WI38 (cell line): ENCODE measurements around the gene NCR2.
A peak's percentile ranks its signal among the peaks of the same experiment; 100 is the strongest.

Experiments
- H3K4me3 ChIP-seq: 2 replicates; pipeline ENCODE4 v1.5.1; 2011; ENCODE audit warnings: low read depth, mild to moderate bottlenecking, control low read depth, low read length
- CTCF ChIP-seq: IDR thresholded peaks from 2 replicates; pipeline ENCODE4 v1.5.1; 2012; ENCODE audit warnings: low read depth, mild to moderate bottlenecking, control low read depth, low read length

NCR2 gene

DNA sequence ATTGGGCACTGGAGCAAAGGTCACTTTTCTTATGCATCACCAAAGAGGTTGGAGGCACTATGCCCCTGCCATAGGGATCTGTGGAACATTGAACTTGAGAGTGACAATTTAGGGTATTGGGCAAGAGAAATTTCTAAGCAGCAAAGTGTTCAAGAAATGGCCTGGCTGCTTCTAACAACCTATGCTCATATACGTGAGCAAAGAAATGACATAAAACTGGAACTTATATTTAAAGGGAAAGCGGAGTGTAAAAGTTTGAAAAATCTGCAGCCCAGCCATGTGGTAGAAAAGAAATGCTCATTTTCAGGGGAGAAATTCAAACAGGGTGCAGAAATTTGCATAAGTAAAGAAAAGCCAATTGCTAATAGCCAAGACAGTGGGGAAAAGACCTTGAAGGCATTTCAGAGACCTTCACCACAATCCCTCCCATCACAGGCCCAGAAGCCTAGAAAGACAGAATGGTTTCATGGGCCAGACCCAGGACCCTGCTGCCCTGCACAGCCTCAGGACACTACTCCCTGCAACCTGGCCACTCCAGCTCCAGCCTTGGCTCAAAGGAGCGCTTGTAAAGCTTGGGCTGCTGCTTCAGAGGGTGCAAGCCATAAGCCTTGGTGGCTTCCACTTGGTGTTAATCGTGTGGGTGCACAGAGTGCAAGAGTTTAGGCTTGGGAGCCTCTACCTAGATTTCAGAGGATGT lies 24.4 kb downstream of the NCR2 start:
- no peak for TF ChIP-seq CTCF
- H3K4me3 ChIP-seq = no peak overlapping the region

DNA sequence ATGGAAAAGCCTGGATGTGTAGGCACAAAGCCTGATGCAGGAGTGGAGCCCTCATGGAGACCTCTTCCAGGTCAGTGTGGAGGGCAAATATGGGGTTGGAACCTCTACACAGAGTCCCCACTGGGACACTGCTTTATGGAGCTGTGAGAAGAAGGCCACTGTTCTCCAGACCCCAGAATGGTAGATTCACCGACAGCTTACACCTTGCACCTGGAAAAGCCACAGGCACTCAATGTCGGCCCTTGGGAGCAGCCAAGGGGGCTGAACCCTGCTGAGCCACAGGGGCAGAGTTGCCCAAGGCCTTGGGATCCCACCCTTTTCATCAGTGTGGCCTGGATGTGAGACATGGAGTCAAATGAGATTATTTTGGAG lies 24.9 kb downstream of the NCR2 start:
- no peak overlapping the region for H3K4me3 ChIP-seq
- no peak for TF ChIP-seq CTCF

- H3K4me3 ChIP-seq = no peak overlapping the region
- no peak for TF ChIP-seq CTCF
Measured at GRCh38 chr6:41366150-41366549, 30.7 kb downstream of the NCR2 start.

DNA sequence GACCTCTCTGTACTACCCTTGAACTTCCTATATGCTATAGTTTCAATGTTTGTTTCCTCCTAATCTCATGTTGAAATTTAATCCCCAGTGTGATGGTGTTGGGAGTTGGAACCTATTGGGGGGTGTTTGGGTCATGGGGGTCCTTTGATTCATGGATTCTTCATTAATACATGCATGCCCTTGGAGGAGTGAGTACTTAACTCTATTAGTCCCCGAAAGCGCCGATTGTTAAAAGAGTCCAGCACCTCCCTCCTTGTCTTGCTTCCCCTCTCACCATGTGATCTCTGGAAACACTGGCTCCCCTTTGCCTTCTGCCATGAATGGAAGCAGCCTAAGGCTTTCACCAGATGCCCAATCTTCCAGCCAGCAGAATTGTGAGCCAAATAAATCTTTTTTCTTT lies 31.7 kb downstream of the NCR2 start:
- H3K4me3 ChIP-seq = no peak overlapping the region
- TF ChIP-seq CTCF = no peak

DNA sequence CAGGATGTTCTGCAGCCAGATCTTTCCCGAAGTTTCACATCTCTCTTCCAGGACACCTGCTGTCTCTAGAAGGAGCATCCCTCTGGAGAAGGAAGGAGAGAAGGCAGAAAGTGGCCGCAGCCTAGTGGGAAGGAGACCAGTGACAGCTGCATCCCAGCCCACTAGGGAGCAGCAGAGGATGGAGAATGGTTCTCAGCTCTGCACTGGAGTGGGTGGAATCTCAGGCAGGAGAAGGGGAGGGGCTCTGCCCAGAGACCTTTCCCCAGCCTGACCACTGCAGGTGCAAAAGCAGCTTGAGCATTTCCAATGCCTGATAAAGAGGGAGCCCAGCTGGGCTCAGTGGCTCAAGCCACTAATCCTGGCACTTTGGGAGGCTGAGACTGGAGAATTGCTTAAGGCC lies 32.3 kb downstream of the NCR2 start:
- H3K4me3 ChIP-seq = no peak overlapping the region
- peak; percentile 48 for TF ChIP-seq CTCF

GRCh38 chr6:41370488-41371111 lies 35.2 kb downstream of the NCR2 start:
- no peak for TF ChIP-seq CTCF
- H3K4me3 ChIP-seq = no peak overlapping the region

DNA sequence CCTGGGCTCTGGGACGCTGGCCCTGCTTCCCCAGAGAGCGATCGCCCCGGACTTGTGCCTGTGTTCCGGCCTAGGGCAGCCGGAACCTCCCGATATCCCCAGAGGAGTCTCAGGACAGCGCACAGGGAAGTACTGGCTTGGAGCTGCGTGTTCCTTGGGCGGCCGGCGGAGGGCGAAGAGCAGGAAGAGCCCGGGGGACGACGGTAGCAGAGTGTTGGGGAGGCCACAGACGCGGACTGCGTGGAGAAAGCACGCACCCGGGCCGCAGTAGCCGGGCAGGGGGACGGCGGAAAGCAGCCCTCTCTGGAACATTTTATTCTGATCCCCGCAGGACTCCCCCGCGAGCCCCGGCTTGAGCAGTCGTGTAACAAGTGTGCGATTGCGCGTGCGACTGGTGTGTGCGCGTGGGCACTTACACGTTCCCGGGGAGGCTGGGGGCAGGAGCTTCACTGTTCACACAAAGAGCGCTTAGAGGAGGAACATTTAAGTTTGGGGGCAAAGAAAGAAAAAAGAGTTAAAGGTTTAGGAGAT lies 36.1 kb downstream of the NCR2 start:
- H3K4me3 ChIP-seq = no peak overlapping the region
- no peak for TF ChIP-seq CTCF
